ENCODE measurements around the gene STMP1. TPM values are rescaled to one million over a fixed set of nuclear protein-coding genes. Genes with fewer than 3 reads are reported as not detected.

STMP1 gene
- total and polyA plus RNA-seq, 7 donors = 10.2 to 56.5 (median 23.8) TPM

GRCh38 chr7:135715055-135715522, 52.8 kb downstream of the STMP1 start:
- TF ChIP-seq EP300 (IDR thresholded peaks at IDR 0.05) = no peak
- no peak for TF ChIP-seq POLR2AphosphoS5 (IDR thresholded peaks at IDR 0.05)
- TF ChIP-seq CTCF (IDR thresholded peaks at IDR 0.05) = no peak
- Histone ChIP-seq H3K27me3 (no peaks in the 10 kb centered on the region), H3K4me1 (peaks cover 0 to 11% (median 7%) of the 10 kb centered on the region in 4 donors), H3K9me3 (no peaks in the 10 kb centered on the region), H3K27ac (no peak overlapping the region), H3K36me3 (no peaks in the 10 kb centered on the region), H3K4me3 (no peak overlapping the region)
- WGBS, 2 donors = 93 to 94% methylated on average over 5 of the region's 5 CpGs
- intact Hi-C loops (cut with DNase I) = no loop called here
- DNase-seq = no peak

- Histone ChIP-seq H3K9me3 (no peaks in the 10 kb centered on the region), H3K4me3 (no peak overlapping the region), H3K27ac (no peak overlapping the region), H3K27me3 (no peaks in the 10 kb centered on the region), H3K36me3 (no peaks in the 10 kb centered on the region), H3K4me1 (peaks cover 0 to 11% (median 7%) of the 10 kb centered on the region in 4 donors)
- intact Hi-C loops (cut with DNase I) = no loop called here
- TF ChIP-seq CTCF (IDR thresholded peaks at IDR 0.05) (no peak), EP300 (IDR thresholded peaks at IDR 0.05) (no peak), POLR2AphosphoS5 (IDR thresholded peaks at IDR 0.05) (no peak), POLR2A (IDR thresholded peaks at IDR 0.05) (no peak)
- no peak for DNase-seq
- WGBS, 2 donors = 83 to 85% methylated on average over 1 of the region's 1 CpG
These were observed 53.4 kb downstream of the STMP1 start for GRCh38 chr7:135715673-135716072.

DNA sequence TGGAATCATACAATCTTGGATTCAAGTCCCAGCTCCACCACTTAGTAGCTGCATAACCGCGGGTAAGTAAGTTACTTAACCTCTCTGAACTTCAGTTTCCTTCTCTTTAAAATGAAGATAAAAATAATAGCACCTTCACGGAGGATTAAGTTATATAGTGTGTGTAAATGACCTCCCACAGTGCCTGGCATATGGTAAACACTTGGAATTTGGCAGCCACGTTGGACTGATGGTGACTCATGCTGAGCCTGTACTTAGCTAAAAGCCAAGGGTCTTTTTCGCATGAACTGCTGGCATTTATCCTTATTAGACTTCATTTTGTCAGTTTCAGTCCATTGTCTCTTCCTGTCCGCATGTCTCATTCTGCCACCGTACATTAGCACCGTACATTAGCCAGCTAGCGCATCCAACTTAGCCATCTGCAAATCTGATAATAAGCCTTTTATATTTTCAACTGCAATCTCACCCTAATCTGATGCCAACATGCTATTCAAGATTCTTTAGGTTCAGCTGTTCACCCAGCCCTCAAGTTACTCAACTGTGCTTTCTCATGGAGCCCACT, 54.4 kb downstream of the STMP1 start:
- Histone ChIP-seq H3K4me1 (peaks cover 0 to 11% (median 7%) of the 10 kb centered on the region in 4 donors), H3K36me3 (no peaks in the 10 kb centered on the region), H3K27ac (no peak overlapping the region), H3K4me3 (no peak overlapping the region), H3K27me3 (no peaks in the 10 kb centered on the region), H3K9me3 (no peaks in the 10 kb centered on the region)
- intact Hi-C loops (cut with DNase I) = no loop called here
- no peak for DNase-seq
- 67 to 78% methylated on average over 9 of the region's 9 CpGs for WGBS, 2 donors
- TF ChIP-seq EP300 (IDR thresholded peaks at IDR 0.05) = no peak
- TF ChIP-seq POLR2AphosphoS5 (IDR thresholded peaks at IDR 0.05) = no peak
- no peak for TF ChIP-seq CTCF (IDR thresholded peaks at IDR 0.05)
- no peak for TF ChIP-seq POLR2A (IDR thresholded peaks at IDR 0.05)

DNA sequence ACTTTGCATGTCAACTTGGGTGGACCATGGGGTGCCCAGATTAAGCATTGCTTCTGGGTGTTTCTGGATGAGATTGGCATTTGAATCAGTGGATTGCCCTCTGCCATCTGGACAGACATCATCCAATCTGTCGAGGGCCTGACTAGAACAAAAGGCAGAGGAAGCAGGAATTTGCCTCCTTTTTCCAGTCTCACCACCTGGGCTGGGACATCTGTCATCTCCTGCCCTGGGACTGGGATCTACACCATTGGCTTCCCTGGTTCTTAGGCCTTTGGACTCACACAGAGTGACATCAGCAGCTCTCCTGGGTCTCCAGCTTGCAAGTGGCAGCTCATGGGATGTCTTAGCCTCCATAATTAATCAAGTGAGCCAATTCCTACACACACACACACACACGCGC, 55.4 kb downstream of the STMP1 start:
- H3K9me3 ChIP-seq = no peaks in the 10 kb centered on the region
- no peak overlapping the region for H3K27ac ChIP-seq
- intact Hi-C loops (cut with DNase I) = no loop called here
- no peak overlapping the region for H3K4me3 ChIP-seq
- H3K36me3 ChIP-seq = no peaks in the 10 kb centered on the region
- peaks cover 0 to 11% (median 7%) of the 10 kb centered on the region in 4 donors for H3K4me1 ChIP-seq
- no peak for DNase-seq
- WGBS, 2 donors = 85 to 86% methylated on average over 3 of the region's 3 CpGs
- no peaks in the 10 kb centered on the region for H3K27me3 ChIP-seq
- no peak for TF ChIP-seq POLR2AphosphoS5 (IDR thresholded peaks at IDR 0.05)
- TF ChIP-seq CTCF (IDR thresholded peaks at IDR 0.05) = no peak
- TF ChIP-seq POLR2A (IDR thresholded peaks at IDR 0.05) = no peak
- TF ChIP-seq EP300 (IDR thresholded peaks at IDR 0.05) = no peak

DNA sequence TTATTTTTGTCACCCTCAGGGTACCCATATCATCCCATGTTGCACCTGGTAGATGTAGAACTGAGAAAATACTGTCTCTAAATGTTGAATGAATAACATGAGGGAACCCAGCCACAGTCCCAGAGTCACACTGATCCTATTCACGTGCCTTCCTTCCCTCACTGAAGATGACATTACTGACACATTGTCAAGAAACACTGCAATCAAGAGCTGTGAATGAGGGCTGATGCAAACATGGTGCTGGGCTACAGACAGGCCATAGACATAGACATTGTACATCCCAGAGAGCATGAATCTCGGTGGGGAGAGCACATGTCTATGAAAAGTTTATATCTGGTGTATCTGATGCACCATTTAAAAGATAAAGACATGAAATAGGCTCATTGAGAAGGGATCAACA, 55.9 kb downstream of the STMP1 start:
- no peak for TF ChIP-seq POLR2A (IDR thresholded peaks at IDR 0.05)
- TF ChIP-seq CTCF (IDR thresholded peaks at IDR 0.05) = no peak
- TF ChIP-seq EP300 (IDR thresholded peaks at IDR 0.05) = no peak
- TF ChIP-seq POLR2AphosphoS5 (IDR thresholded peaks at IDR 0.05) = no peak
- Histone ChIP-seq H3K9me3 (no peaks in the 10 kb centered on the region), H3K4me3 (no peak overlapping the region), H3K27ac (no peak overlapping the region), H3K27me3 (no peaks in the 10 kb centered on the region), H3K36me3 (no peaks in the 10 kb centered on the region), H3K4me1 (peaks cover 0 to 11% (median 7%) of the 10 kb centered on the region in 4 donors)
- intact Hi-C loops (cut with DNase I) = no loop called here
- WGBS, 2 donors = 59 to 79% methylated on average over 2 of the region's 2 CpGs
- no peak for DNase-seq

Measured in sigmoid colon (tissue), 7 donors.